Stomach (tissue), 4 donors: ENCODE results near the gene ADNP.

Source experiments
- EP300 ChIP-seq: sonication (generic); formaldehyde crosslinking; IDR thresholded peaks from one replicate; pipeline ENCODE4 v1.6.1; 2017; ENCODE audit warnings: antibody characterized with exemption
- POLR2A ChIP-seq, 4 donors: fragments of 450-650 bp; IDR thresholded peaks; one replicate each; pipeline ENCODE4 v1.6.1; 2016; ENCODE audit warnings: antibody characterized with exemption in 4 of 4, control low read depth in 2 of 4, mild to moderate bottlenecking in 1 of 4, moderate library complexity in 1 of 4
- TF ChIP-seq, protein P1 (sequence below), 7 experiments: fragments of 450-650 bp in 4 of 7; fragments of 200-600 bp in 3 of 7; sonication (generic) in 3 of 7; IDR thresholded peaks; one replicate each; pipeline ENCODE4 v1.5.1; 2016 to 2019; ENCODE audit warnings: antibody characterized with exemption in 7 of 7, control low read depth in 2 of 7, mild to moderate bottlenecking in 1 of 7

GRCh38 chr20:50933589-50933988 is 2.4 kb upstream of the ADNP start:
- TF ChIP-seq, protein P1, sequence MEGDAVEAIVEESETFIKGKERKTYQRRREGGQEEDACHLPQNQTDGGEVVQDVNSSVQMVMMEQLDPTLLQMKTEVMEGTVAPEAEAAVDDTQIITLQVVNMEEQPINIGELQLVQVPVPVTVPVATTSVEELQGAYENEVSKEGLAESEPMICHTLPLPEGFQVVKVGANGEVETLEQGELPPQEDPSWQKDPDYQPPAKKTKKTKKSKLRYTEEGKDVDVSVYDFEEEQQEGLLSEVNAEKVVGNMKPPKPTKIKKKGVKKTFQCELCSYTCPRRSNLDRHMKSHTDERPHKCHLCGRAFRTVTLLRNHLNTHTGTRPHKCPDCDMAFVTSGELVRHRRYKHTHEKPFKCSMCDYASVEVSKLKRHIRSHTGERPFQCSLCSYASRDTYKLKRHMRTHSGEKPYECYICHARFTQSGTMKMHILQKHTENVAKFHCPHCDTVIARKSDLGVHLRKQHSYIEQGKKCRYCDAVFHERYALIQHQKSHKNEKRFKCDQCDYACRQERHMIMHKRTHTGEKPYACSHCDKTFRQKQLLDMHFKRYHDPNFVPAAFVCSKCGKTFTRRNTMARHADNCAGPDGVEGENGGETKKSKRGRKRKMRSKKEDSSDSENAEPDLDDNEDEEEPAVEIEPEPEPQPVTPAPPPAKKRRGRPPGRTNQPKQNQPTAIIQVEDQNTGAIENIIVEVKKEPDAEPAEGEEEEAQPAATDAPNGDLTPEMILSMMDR (IDR thresholded peaks at IDR 0.05) = no peak
- TF ChIP-seq EP300 = no peak
- TF ChIP-seq POLR2A (IDR thresholded peaks at IDR 0.05) = no peak
